NCI-H226 (cell line): ENCODE measurements around the gene KDR.

Experiments used
- DNase-seq: peaks from one replicate; pipeline ENCODE4 v3.0.0-alpha.2; 2015

The KDR gene

DNA sequence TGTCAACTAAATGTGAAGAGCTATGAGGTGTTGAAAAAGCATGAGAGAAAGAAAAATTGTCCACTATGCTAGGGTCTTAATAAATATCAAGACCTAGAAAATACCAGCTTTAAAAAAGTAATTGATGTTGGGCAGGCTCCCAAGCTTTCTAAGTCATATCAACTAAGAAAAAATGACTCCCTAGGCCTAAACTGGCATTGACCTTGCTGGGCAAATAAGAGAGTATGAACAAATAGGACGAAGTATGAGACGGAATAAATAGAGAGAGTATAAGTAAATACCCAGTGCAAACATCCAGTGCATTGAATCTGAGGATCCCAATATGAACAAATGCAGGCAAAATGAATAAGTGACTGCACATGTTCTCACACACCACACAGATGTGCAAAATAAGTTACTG lies 3.2 kb downstream of the KDR start:
- no peak for DNase-seq

DNA sequence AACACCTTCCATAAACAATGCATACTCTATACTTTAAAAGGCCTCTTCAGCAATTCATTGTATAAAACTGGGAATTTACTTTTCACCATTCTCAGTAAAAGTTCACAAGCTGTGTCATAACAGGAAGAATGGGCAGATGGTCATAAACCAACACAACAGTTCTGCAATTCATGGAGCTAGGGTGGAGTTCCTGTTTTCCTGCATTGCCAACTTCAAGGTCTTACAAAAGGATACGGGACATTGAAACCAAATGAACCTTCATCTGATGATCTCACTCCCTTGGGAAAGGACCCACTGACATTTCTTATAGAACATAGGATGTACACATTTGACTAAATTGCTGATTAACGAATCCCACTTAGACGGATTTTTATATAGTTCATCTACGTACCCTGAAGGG lies 4.1 kb downstream of the KDR start:
- no peak for DNase-seq

DNA sequence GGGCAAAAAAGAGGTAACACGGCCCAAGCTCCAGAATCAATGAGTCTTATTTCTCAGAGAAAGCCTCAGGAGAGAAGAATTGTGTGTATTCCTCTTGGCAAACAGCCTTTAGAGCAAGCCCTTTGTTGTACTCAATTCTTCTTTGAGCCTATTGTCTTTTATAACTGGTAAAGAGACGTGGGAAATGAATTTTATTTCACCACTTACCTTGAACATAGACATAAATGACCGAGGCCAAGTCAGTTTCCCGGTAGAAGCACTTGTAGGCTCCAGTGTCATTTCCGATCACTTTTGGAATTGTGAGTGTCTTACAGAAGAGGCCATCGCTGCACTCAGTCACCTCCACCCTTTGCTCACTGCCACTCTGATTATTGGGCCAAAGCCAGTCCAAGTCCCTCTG lies 7.0 kb downstream of the KDR start:
- DNase-seq, result no peak

DNA sequence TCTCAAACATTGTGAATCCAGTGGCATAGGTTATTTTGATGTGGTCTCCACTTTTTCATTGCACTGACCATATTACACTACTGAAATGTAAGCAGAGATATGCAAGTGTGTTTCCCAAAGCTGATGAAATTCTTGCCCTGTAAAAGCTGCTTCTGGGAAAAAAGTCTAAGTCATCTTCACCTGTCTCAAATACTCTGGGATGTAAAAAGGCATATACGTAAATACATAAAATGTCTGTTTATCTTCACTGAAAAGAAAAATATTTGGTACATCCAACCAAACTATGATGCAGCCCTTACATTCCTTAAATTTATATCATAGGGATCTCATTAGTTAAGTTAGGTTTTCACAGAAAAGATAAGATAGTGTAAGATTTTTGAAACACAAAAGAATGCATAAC lies 7.9 kb downstream of the KDR start:
- DNase-seq, result peak; percentile 21

DNA sequence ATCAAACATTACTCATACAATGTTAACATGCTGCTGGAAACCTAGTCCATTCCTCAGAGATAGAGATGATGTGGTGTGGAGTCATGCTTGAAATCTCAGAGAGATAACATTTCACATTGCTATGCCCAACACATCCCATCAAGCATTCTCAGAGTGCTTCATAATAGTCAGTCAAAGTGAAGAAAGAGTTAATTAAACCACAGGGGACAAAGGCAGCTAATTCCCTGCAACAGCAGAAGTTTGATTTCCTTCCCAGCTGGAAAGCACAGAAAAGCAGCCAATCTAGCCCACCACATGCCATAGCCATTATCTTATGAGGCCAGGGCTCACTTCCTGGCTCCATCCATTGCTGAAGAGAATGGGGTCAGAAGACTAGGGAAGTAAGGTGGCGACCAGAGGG lies 8.9 kb downstream of the KDR start:
- peak; percentile 88 for DNase-seq

DNA sequence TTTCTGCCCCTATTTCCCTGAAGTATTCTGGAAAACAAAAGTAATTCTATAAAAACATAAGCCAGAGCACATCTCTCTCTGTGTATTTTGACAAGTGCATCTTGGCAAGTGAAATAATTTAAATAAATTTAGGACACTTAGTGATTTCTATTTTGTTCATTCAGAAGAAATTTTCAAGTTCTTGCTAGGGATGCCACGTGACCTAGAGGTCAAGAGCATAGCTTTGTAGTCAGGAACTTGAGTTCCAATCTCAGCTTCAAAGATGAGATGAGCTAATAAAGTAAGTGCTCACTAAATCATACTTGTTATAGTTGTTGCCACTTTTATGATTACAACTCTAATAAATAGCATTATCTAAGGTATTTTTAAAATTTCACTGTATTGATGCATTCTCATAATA lies 13.8 kb downstream of the KDR start:
- DNase-seq, result no peak

DNA sequence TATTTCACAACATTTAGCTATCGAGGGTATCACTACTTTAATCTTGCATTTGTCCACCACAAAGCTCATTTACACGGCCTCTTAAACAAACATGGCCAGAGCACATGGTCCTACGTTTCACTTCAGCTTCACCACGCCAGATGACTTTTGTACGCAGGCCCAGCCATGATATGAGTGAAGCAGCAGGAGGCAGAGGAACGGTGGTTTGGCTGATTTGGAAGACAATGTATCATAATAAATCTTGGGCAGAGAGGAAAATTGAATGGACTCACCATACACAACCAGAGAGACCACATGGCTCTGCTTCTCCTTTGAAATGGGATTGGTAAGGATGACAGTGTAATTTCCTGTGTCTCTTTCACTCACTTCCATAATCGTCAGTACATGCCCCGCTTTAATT lies 15.3 kb downstream of the KDR start:
- DNase-seq, result no peak

DNA sequence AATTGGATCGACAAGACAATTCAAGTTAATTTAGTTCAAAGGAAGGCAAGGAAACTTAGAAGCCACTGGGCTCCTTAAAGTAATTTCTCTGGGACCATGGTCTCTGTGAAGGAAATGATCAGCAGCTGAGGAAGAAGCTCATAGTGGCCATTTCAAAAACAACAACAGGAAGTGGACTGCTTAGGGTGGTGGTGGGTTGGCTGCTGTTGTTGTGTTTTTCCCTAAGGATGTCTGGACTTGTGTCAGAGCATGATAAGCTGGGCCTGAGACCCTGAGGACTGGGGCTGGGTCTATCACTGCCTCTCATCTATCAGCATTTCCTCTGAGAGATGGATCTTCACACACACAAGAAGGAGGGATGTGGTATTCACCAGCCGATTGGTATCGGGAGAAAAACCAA lies 18.3 kb downstream of the KDR start:
- no peak for DNase-seq

DNA sequence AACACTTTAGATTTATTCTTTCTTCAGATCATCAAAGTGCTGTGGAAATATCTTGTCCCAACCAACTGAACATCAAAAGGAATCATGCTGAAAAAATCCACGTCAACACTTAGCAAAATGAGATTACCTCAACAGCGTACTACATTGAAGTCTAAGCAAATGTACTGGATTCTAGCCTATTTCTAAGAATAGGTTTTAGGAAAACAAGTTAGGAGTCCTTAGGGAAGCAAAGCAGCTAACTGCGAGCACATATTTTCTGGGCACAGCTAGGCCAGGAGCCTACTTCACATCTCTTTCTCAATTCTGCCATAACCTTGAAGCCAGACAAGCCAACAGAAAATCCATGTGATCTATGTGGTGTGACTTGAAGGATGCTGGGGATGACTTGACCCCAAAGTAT lies 22.2 kb downstream of the KDR start:
- no peak for DNase-seq

DNA sequence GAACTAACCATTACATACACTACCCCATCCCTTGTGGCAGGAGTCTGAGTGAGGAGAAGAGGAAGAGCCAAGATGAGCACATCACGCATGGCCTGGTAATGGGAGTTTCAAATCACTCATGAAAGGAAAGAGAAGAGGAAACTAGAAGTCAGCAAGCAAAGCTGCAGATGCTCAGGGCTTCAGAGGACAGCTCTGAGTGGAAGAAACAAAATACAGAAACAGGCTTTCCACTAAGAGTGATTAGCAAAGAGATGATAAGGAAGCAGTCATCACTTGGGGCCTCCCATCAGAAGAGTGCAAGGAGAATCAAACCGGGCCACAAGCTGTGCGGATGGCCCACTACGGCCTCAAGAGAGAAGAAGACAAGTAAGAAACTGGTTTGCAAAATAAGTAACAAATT lies 25.6 kb downstream of the KDR start:
- DNase-seq, result no peak

DNA sequence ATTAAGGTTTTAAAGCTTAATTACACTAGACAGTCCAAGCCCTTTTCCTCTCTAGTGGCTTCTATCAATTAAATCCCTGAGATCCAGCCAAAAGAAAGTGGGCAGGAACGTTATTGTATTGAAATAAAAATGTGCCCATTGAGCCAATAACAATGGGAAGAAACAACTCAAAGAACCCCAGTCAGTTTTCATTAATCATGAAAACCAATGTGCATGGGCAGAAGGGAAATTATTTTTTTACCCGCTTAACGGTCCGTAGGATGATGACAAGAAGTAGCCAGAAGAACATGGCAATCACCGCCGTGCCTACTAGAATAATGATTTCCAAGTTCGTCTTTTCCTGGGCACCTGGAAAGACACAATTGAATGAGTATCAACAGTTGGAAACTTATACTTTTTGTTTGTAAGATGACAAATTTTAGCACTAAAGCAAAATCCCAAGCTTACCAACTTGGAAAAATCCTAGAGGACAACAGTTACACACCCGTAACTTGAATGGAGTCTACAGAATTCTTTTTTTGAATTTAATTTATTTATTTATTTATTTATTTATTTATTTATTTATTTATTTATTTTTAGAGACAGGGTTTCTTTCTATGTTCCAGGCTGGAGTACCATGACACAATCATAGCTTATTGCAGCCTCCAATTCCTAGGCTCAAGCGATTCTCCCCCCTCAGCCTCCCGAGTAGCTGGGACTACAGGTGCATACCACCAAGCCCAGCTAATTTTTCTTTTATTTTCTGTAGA lies 26.8 kb downstream of the KDR start:
- DNase-seq, result no peak

DNA sequence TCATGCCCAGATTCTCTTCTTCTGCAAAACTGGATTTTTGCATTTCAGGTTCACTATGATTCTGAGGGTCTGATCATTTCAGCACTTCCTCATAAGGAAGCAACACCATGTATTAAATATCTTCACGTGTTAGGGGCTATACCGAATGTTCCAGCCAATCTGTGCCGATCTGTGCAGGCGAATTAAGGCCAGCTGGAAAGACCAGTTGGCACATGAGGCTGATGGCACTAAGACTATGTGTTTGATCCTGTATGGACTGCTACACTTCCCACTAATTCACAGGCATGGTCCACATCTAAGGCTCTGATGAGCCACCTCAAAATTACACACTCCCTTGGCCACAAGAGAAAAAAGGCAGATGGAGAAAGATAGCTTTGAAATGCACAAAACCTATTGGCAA lies 28.8 kb downstream of the KDR start:
- no peak for DNase-seq

DNA sequence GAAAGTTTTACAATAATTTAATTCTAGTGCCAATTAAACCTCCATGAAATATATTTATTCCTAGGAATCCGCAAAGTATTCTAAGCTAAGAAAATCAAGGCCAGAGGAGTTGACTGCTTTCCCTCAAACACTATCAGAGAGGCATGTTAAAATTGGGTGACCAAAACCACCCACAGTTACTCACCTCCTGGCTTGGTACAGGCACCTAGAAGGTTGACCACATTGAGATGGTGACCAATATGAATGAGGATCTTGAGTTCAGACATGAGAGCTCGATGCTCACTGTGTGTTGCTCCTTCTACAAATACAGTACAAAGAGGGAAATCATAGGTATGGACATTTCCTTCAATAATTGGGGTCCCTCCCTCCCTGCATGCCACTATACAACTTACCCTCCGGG lies 29.4 kb downstream of the KDR start:
- DNase-seq, result no peak

DNA sequence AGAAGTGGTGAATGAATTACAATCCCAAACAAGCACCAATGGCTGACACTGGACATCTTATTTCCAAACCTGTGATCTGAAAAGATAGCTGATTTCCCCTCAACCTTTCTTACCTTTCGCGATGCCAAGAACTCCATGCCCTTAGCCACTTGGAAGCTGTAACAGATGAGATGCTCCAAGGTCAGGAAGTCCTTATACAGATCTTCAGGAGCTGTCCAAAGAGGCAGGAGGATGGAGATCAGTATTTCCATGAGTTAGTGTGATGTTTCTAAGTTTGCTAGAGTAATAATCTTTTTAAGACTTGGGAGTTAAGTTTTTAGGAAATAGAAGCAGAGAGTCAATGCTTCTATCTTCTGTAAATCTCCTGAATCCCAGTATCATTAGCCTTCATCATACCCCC lies 32.9 kb downstream of the KDR start:
- no peak for DNase-seq

DNA sequence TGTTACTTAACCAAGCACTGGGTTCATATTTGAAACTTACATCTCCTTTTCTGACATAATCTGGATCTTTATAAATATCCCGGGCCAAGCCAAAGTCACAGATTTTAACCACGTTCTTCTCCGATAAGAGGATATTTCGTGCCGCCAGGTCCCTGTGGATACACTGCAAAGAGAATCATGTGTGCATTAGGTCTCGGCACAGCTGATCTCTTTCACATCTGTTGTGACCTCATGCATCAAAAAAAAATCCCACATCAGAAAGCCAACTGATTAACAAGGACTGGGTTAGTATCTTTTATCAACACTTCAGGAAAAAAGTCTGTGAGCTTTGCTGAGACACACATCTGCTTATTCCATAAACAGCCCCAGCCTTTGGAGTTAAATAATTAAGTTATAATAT lies 35.5 kb downstream of the KDR start:
- no peak for DNase-seq

DNA sequence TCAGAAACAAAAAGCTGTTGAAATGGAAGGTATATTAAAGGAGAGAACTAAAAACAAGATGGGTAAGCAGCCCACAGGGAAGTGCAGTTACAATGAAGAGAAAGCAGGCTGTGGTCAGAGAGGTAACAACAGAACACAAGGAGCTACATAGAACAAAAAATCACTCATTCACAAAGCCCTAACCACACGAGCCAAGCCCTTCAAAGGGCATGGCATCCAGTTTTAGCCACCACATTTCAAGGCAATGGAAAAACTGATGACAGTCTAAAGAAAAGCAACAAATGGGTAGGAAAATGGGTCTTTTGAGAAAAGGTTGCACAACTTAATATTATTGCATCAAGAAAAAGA lies 37.5 kb downstream of the KDR start:
- DNase-seq, result no peak

DNA sequence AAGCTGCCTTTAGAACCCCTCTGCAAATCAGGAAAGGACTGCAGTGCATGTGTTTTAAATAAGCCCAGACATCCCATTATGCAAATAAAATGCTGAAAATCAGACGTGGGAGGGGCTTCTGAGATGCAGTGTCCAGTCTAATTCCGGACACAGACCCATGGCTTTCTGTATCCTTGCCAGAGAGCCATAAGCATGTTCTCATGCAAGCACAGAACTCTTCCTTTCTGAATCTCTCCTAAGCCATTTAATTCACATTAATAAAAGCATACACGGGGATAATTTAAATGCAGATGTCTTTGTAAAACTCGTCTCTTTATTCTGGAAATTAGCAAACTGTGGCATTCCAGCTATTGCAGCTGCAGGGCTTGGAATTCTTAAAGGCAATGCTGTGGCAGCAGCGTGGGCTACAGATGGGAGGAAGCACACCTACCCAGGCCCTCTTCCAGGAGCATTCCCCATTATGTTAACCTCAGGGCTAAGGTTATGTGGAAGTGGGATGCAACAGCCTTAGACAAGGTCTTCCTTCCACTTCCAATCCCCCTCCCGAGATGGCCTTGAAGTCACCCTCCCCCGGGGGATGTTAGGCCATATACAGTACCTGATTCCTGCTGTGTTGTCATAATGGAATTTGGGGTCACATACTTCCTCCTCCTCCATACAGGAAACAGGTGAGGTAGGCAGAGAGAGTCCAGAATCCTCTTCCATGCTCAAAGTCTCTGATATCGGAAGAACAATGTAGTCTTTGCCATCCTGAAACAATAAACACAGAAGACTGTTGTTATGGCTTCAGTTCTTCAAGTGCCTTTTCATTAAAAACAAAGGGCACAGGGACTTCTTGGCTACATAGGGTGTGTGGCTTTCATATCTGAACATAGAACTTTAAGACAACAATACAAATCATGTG lies 38.1 kb downstream of the KDR start:
- DNase-seq, result no peak

DNA sequence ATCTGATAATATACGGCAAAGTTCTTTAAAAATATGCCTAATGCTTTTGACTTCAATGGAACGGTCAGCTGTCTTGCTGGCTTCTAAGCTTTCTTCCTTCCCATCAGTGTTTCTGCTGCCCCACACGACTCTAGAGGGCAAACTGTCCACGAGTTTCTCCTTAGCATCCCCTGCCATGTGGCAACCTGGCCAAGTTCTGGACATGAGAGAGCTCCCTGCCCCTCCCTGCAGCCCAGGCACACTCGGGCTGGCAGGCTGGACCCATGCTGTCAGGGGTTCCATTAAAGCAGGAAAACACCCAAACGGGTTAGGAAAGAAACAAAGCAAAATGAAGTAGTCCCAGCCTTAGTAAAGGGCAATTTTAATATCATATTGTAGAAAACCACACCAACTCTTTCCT lies 38.8 kb downstream of the KDR start:
- no peak for DNase-seq

DNA sequence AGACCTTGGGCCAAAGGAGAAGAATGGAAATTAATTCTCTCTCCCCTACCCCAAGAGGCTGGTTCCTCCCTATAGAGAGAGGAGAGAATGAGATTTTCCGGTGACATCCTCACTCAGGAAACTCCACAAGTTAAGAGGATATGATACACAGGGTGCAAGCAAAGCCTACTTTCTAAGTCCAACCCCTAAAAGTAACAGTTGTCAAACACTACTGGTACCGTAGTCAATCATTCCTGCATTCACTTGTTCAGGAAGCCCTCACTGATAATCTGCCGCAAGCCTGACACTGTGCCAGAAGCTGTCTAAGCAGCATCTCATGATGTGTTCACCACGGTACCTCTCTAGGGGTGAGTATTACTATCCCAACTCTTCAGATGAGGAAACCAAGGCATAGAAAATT lies 41.7 kb downstream of the KDR start:
- no peak for DNase-seq

DNA sequence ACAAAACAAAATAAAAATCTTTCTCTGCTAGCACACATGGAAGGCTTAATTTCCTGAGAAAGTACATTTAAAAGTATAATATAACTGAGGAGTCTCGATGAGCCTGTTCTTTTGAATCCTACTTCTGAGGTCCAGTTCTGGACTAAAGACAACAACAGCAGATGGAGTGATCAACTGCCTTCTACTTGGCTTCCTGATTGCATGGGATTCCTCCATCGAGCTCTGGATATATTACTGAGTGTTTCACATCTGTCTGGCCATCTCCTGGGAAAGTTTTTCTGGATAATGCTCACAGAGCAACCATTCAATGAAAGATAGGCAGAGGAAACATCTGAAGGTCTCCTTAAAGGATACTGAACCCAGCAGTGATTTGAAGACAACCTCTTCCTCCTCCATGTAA lies 42.6 kb downstream of the KDR start:
- no peak for DNase-seq

DNA sequence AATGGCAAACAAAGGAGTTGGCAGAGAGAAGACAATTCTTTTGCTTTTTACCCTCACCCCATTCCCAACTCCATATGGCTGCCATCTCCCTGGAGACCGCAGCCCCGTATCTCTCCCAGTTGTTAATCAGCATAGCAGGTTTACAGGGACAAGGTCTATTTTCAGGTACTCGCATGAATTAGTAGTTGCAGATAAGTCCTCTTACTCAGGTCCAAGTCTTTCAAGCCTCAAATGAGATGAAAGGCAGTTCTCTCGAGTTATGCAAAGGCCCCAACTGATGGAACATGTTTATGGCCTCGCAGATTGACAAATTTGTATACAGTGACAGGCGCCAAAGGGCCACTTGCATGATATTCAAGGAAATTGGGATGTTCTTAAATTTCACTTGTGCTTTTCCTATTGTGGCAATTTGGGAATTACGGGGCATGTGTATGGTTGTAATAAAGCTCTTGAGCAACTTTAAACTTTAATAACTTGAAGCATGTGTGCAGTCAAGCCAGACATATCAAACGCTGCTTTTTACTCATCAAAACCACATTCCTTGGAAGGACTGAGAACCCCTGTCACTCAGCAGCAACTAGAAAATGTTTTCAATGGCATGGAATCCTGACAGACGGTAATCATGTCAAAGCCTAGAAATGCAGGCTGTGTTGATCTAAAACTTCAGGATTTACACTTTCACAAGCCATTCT lies 45.1 kb downstream of the KDR start:
- DNase-seq, result no peak

DNA sequence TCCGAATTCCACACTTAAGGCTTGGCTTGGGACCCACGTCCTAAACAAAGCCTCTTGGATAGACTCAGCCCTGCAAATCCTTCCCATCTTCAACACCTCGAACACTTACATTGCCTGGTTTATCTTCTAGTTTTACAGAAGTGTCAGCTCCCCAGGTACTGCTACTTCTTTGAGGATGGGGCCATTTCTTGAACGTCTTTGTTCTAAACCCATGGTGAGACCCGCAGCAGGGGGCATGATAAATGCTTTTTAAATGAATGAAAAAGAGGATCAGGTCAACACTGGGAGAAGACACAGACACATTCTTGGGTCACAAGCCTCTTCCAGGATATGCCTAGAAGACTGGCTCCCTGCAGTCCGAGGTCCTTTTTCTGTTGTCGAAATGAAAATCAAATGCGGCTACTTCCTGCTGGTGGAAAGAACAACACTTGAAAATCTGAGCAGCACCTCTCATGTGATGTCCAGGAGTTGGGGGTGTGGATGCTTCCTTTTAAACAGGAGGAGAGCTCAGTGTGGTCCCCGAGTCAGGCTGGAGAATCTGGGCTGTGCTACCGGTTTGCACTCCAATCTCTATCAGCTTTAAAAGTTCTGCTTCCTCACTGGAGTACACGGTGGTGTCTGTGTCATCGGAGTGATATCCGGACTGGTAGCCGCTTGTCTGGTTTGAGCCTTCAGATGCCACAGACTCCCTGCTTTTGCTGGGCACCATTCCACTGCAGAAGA lies 45.8 kb downstream of the KDR start:
- DNase-seq, result no peak

DNA sequence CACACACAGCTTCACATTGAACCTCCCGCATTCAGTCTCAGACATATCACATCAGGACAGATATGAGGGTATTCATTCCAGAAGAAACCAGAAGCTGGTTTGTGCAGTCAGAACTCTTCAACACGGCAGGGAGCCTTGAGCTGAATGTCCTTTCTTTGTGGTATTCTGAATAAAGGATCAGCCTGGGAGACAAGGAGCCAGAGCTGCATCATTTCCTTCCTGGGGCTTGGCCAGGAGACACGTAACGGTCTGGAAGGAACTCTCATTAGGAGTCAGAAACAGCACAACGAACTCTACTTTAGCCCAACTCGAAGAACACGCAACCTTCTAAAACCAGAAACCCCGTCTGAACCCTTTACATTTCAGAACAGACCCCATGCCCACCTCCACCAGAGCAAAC lies 46.4 kb downstream of the KDR start:
- peak; percentile 15 for DNase-seq
